ENCODE results near the gene CASZ1. TPM values are rescaled to one million over a fixed set of nuclear protein-coding genes. Genes with fewer than 3 reads are reported as not detected.

The CASZ1 gene
- total and polyA plus RNA-seq, 10 of the 15 experiments (the other 5 are each of a cell fraction or from before 2014, with no cell fraction given), result 0.52 to 9.8 (median 3.7) TPM

DNA sequence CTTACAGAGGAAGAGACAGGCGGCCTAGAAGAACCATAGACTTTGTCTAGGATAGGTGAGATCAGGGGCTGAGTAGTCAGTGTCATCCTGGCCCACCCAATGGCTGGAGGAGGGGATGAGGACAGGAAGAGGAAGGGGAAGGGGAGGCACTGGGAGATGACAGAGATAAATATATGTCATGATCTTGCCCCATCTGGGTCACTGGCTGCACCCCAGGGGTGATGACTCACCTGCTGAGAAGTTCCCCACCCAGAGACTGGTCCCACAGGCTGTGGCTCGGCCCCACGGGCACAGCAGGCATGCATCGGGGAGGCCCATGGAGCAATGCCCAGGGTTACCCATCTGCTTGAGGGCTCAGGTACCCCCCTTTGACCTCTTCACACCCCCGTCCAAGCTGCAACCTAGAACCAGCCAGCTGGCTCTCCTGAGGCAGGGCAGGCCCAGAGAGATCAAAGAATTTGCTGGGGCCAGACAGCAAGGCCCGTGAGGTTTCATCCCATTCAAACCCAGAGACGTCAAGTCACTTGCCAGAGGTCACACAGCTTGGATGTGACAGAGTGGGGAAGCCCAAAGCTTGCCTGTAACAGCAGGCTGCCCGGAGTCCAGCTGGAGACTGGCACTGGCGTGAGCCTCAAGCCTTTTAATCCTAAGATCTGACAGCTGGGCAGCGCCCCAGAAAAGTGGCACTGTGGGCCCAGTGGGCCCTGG, 34.7 kb upstream of the CASZ1 start:
- TF ChIP-seq GATAD2B (conservative IDR thresholded peaks at IDR 0.05; ENCODE audit: low read depth) (no peak), ZNF592 (IDR thresholded peaks at IDR 0.05) (no peak), ZNF217 (IDR thresholded peaks at IDR 0.05) (no peak), CREB1 (IDR thresholded peaks at IDR 0.05; ENCODE audit: low read depth) (no peak), TARDBP (IDR thresholded peaks at IDR 0.05; ENCODE audit: borderline replicate concordance) (no peak), MEF2A (IDR thresholded peaks at IDR 0.05; ENCODE audit: insufficient read depth, low read depth, low read length) (no peak), RAD21 (IDR thresholded peaks at IDR 0.05; ENCODE audit: insufficient read depth, low read depth, low read length) (no peak), BRCA1 (IDR thresholded peaks at IDR 0.05; ENCODE audit: low read depth, low read length) (no peak), STAT3 (IDR thresholded peaks at IDR 0.05; ENCODE audit: low read depth, low read length) (no peak), TCF7 (IDR thresholded peaks at IDR 0.05; ENCODE audit: borderline replicate concordance) (no peak), RELA (IDR thresholded peaks at IDR 0.05; ENCODE audit: borderline replicate concordance, partially characterized antibody) (no peak), BMI1 (IDR thresholded peaks at IDR 0.05; ENCODE audit: borderline replicate concordance) (no peak), ZBED1 (IDR thresholded peaks at IDR 0.05; ENCODE audit: borderline replicate concordance) (no peak), CHD4 (IDR thresholded peaks at IDR 0.05) (no peak), SMC3 (IDR thresholded peaks at IDR 0.05; ENCODE audit: borderline replicate concordance, low read length) (no peak), YY1 (IDR thresholded peaks at IDR 0.05; ENCODE audit: low read depth, low read length) (no peak)
- Histone ChIP-seq H3K9ac (ENCODE audit: control insufficient read depth, insufficient read depth, low read length) (no peak overlapping the region), H3K4me2 (ENCODE audit: control insufficient read depth, insufficient read depth) (no peak overlapping the region), H3K4me3 (no peak overlapping the region), H3K4me1 (ENCODE audit: control insufficient read depth, insufficient read depth, low read length) (no peaks in the 10 kb centered on the region), H4K20me1 (ENCODE audit: control insufficient read depth, insufficient read depth) (no peaks in the 10 kb centered on the region), H3K79me2 (ENCODE audit: control insufficient read depth, insufficient read depth, low read length) (no peaks in the 10 kb centered on the region), H2AFZ (ENCODE audit: control insufficient read depth, low read depth, low read length) (no peak overlapping the region), H3K27me3 (replicated peaks in 1 of 2; ENCODE audit: control insufficient read depth in 2 of 2, insufficient read depth in 2 of 2, low read length in 1 of 2) (peaks cover 0 to 7% of the 10 kb centered on the region in 2 experiments; a peak in 3 of 4 replicates), H3K36me3 (ENCODE audit: control insufficient read depth in 2 of 2, insufficient read depth in 2 of 2, low read length in 1 of 2) (no peaks in the 10 kb centered on the region), H3K9me3 (replicated peaks; ENCODE audit: control insufficient read depth, insufficient read depth, low read length) (no peaks in the 10 kb centered on the region), H3K27ac (ENCODE audit: control insufficient read depth, insufficient read depth) (no peak overlapping the region)
- ChIA-PET CTCF (no interaction called here), POLR2A (no interaction called here), RAD21 (ENCODE audit: unreplicated experiment) (no interaction called here), SMC1A (ENCODE audit: uncharacterized antibody, unreplicated experiment) (no interaction called here)
- in situ Hi-C loops (cut with MboI) (no loop called here), intact Hi-C loops (cut with micrococcal nuclease; ENCODE audit: unreplicated experiment) (no loop called here)
- ATAC-seq (no peak), DNase-seq (ENCODE audit: low read depth, low spot score) (no peak), FAIRE-seq (no peak)
- no TSS peak for BruUV-seq (replicated peaks)
- 6% methylated on average over 9 of the region's 10 CpGs for WGBS (ENCODE audit: insufficient coverage, insufficient replicate concordance, low lambda C conversion rate, missing lambda C conversion rate)
